Measurements from ENCODE around the gene CLDN18. TPM values are rescaled to one million over a fixed set of nuclear protein-coding genes. Genes with fewer than 3 reads are reported as not detected.

Gene CLDN18
- total and polyA plus RNA-seq, 9 of the 15 experiments (the other 6 are each of a cell fraction or from before 2014, with no cell fraction given): 0.11 TPM; not detected in 8

GRCh38 chr3:137990427-137990826, 19.5 kb upstream of the CLDN18 start:
- Histone ChIP-seq H3K9me1 (ENCODE audit: control insufficient read depth, insufficient read depth, low read length) (no peaks in the 10 kb centered on the region), H3K79me2 (ENCODE audit: control insufficient read depth, insufficient read depth, low read length) (no peaks in the 10 kb centered on the region), H4K20me1 (replicated peaks; ENCODE audit: control insufficient read depth, insufficient read depth, low read length) (no peaks in the 10 kb centered on the region), H3K9me3 (replicated peaks; ENCODE audit: control insufficient read depth, insufficient read depth, low read depth, low read length) (no peaks in the 10 kb centered on the region), H3K27me3 (ENCODE audit: control insufficient read depth in 2 of 2, insufficient read depth in 2 of 2, low read length in 2 of 2) (no peaks in the 10 kb centered on the region), H3K4me1 (replicated peaks in 1 of 2; ENCODE audit: control insufficient read depth in 2 of 2, insufficient read depth in 2 of 2, low read length in 2 of 2) (no peaks in the 10 kb centered on the region), H3K27ac (ENCODE audit: extremely low read depth, low read depth, low read length) (no peak overlapping the region), H3K36me3 (ENCODE audit: control insufficient read depth, insufficient read depth, low read length) (no peaks in the 10 kb centered on the region), H3K4me2 (ENCODE audit: insufficient read depth, low read length) (no peak overlapping the region), H3K4me3 (no peak overlapping the region), H3K9ac (ENCODE audit: insufficient read depth in 1 of 2, low read depth in 2 of 2, low read length in 2 of 2) (no peak overlapping the region), H2AFZ (ENCODE audit: low read depth, low read length) (no peak overlapping the region)
- ChIA-PET POLR2A (no interaction called here), CTCF (ENCODE audit: low intra/inter-chr PET ratio) (no interaction called here)
- TF ChIP-seq THAP7 (CRISPR knock-in tag; IDR thresholded peaks at IDR 0.05) (no peak), ZNF384 (IDR thresholded peaks at IDR 0.05; ENCODE audit: low read depth, low read length) (no peak), XRCC5 (IDR thresholded peaks at IDR 0.05; ENCODE audit: low read depth, low read length) (no peak), RNF2 (IDR thresholded peaks at IDR 0.05) (no peak), EZH2 (IDR thresholded peaks at IDR 0.05; ENCODE audit: borderline replicate concordance, low read depth, low read length) (no peak), FOXJ3 (CRISPR knock-in tag; IDR thresholded peaks at IDR 0.05) (no peak), GATA2 (CRISPR knock-in tag; IDR thresholded peaks at IDR 0.05) (no peak), PRMT5 (CRISPR knock-in tag; IDR thresholded peaks at IDR 0.05) (no peak), CBX5 (IDR thresholded peaks at IDR 0.05; ENCODE audit: borderline replicate concordance, low read depth) (no peak), CCNT2 (IDR thresholded peaks at IDR 0.05; ENCODE audit: borderline replicate concordance, extremely low read depth, insufficient read length, low read depth, low read length) (no peak), PTBP1 (IDR thresholded peaks at IDR 0.05; ENCODE audit: low read depth, low read length) (no peak), ZNF449 (CRISPR knock-in tag; IDR thresholded peaks at IDR 0.05) (no peak), ARID2 (IDR thresholded peaks at IDR 0.05) (no peak), VEZF1 (CRISPR knock-in tag; IDR thresholded peaks at IDR 0.05) (no peak), ZBTB9 (CRISPR knock-in tag; IDR thresholded peaks at IDR 0.05) (no peak), GABPB2 (CRISPR knock-in tag; conservative IDR thresholded peaks at IDR 0.05) (no peak), KLF10 (CRISPR knock-in tag; IDR thresholded peaks at IDR 0.05) (no peak), POLR2H (tag; IDR thresholded peaks at IDR 0.05; ENCODE audit: low read depth) (no peak), BDP1 (IDR thresholded peaks at IDR 0.05; ENCODE audit: insufficient read depth, insufficient read length) (no peak)
- in situ Hi-C loops (cut with MboI) (no loop called here), intact Hi-C loops (cut with micrococcal nuclease) (no loop called here)
- WGBS (ENCODE audit: insufficient coverage, low coverage, missing lambda C conversion rate): 0% methylated on average over 2 of the region's 2 CpGs
- BruUV-seq (replicated peaks): no TSS peak
- DNase-seq (ENCODE audit: extremely low read depth in 1 of 4, low spot score in 3 of 4): no peak
- no peak for FAIRE-seq
- no peak for ATAC-seq
